Measurements from ENCODE around the gene POLR3K.

The POLR3K gene

GRCh38 chr16:85865-86264, 32.5 kb upstream of the POLR3K start:
- no peak overlapping the region for H3K4me3 ChIP-seq (replicated peaks in 1 of 2; ENCODE audit: low read depth in 2 of 2, low read length in 2 of 2)
- DNase-seq (ENCODE audit: low read depth in 2 of 2), result no peak
- TF ChIP-seq CTCF (IDR thresholded peaks at IDR 0.05; ENCODE audit: low read depth, low read length), result no peak

GRCh38 chr16:85407-85782, 32.0 kb upstream of the POLR3K start:
- DNase-seq (ENCODE audit: low read depth in 2 of 2), result no peak
- no peak for TF ChIP-seq CTCF (IDR thresholded peaks at IDR 0.05; ENCODE audit: low read depth, low read length)
- no peak overlapping the region for H3K4me3 ChIP-seq (replicated peaks in 1 of 2; ENCODE audit: low read depth in 2 of 2, low read length in 2 of 2)

GRCh38 chr16:84718-85406, 31.5 kb upstream of the POLR3K start:
- peak; percentile 94 to 97 for DNase-seq (ENCODE audit: low read depth in 2 of 2)
- no peak for TF ChIP-seq CTCF (IDR thresholded peaks at IDR 0.05; ENCODE audit: low read depth, low read length)
- no peak overlapping the region for H3K4me3 ChIP-seq (replicated peaks in 1 of 2; ENCODE audit: low read depth in 2 of 2, low read length in 2 of 2)

GRCh38 chr16:83781-84615, 30.6 kb upstream of the POLR3K start:
- no peak overlapping the region for H3K4me3 ChIP-seq (replicated peaks in 1 of 2; ENCODE audit: low read depth in 2 of 2, low read length in 2 of 2)
- TF ChIP-seq CTCF (IDR thresholded peaks at IDR 0.05; ENCODE audit: low read depth, low read length), result peak; percentile 3

DNA sequence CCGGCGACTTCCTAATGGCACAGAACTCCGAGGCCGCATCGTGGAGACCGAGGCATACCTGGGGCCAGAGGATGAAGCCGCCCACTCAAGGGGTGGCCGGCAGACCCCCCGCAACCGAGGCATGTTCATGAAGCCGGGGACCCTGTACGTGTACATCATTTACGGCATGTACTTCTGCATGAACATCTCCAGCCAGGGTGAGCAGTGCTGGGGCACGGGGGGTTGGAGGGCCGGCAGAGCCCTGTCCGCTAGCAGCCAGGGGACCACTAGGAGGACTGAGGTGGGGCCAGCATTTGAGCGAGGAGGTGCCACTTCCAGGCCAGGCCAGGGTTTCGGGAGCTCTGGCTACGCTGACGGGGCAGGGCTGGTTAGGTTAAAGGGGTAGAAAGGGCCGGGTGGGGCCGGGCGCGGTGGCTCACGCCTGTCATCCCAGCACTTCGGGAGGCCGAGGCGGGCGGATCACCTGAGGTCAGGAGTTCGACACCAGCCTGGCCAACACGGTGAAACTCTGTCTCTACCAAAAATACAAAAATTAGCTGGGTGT, 29.7 kb upstream of the POLR3K start:
- DNase-seq (ENCODE audit: low read depth in 2 of 2), result no peak
- no peak overlapping the region for H3K4me3 ChIP-seq (replicated peaks in 1 of 2; ENCODE audit: low read depth in 2 of 2, low read length in 2 of 2)
- no peak for TF ChIP-seq CTCF (IDR thresholded peaks at IDR 0.05; ENCODE audit: low read depth, low read length)

More at GRCh38 chr16:83781-84615, 30.6 kb upstream of the POLR3K start:
- peak; percentile 54 for DNase-seq (ENCODE audit: low read depth in 2 of 2)

DNA sequence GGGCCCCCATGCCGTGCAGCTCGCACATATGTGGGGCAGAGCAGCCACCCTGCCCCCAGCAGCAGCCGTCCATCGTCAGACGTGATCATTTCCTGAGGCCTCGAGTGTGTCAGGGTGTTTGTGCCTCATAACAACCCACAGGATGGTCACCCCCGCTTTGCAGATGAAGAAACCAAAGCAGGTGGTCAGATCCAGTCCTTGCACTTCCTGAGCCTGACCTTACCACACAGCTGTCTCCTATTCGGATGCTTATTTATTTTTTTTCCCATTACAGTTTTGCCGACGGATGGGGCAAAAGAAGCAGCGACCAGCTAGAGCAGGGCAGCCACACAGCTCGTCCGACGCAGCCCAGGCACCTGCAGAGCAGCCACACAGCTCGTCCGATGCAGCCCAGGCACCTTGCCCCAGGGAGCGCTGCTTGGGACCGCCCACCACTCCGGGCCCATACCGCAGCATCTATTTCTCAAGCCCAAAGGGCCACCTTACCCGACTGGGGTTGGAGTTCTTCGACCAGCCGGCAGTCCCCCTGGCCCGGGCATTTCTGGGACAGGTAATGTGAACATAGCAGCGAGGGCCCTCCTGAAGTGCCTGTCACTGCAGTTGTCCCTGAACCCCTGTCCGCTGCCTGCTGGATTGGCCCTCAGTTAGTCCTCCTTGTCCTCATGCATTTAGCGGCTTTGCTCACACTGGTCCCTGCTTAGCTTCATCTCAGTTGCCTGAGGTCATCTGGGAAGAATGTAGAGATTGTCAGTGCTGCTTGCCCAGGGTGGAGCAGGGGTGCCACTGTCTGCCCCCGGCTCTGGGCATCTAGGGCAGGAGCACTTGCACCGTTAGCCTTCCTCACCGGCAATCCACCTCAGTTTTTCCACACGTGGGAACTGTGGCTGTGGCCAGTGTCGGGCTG, 26.0 kb upstream of the POLR3K start:
- peak; percentile 37 to 62 for DNase-seq (ENCODE audit: low read depth in 2 of 2)
- peak overlapping the region; percentile 58 to 77 for H3K4me3 ChIP-seq (replicated peaks in 1 of 2; ENCODE audit: low read depth in 2 of 2, low read length in 2 of 2)
- TF ChIP-seq CTCF (IDR thresholded peaks at IDR 0.05; ENCODE audit: low read depth, low read length), result no peak

Measured in cardiac fibroblast (primary cell).